Mucosa of stomach (tissue), 1 donor: Measurements from ENCODE around the gene CCL14.
"Not testable (repeated sequence)": the region's sequence is repeated elsewhere in the genome, so short reads cannot be mapped to it uniquely, and the experiment has no call there.

Experiments
- H3K27me3 ChIP-seq: one replicate; pipeline ENCODE4 v1.7.0; 2013; ENCODE audit warnings: mild to moderate bottlenecking, low read length; ENCODE audit not compliant: control insufficient read depth, insufficient read depth
- H3K36me3 ChIP-seq: one replicate; pipeline ENCODE4 v1.7.0; 2013; ENCODE audit warnings: low read length; ENCODE audit not compliant: control insufficient read depth, insufficient read depth
- H3K4me1 ChIP-seq: one replicate; pipeline ENCODE4 v1.7.0; 2013; ENCODE audit warnings: mild to moderate bottlenecking, low read length; ENCODE audit not compliant: control insufficient read depth, insufficient read depth
- H3K4me3 ChIP-seq: one replicate; pipeline ENCODE4 v1.7.0; 2013; ENCODE audit warnings: low read length
- H3K9ac ChIP-seq: one replicate; pipeline ENCODE4 v1.7.0; 2013; ENCODE audit warnings: mild to moderate bottlenecking, low read length, moderate library complexity
- H3K9me3 ChIP-seq: one replicate; pipeline ENCODE4 v1.7.0; 2013; ENCODE audit warnings: mild to moderate bottlenecking, low read length, moderate library complexity; ENCODE audit not compliant: control insufficient read depth
- donor health status: Pancreatic carcinoma.

Gene CCL14

DNA sequence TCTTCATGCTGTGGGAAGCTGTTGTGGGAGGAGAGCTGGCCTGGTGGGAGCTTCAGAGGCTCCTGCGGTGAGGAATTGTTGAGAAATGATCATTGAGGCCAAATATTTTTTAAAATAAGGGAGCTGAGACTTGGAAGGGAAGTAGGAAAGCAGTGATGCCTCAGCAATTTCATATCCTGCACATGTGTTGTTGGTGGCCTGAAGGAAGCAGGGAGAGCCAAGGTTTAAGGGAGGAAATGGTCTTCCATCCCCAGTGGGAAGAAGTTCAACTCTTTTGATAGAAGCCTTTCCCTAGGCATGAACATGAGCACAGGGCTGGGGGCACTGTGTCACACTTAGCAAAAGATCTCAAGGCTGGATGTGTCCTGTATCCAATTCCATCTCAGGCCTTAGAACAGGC, at the start of gene CCL14:
Gene CCL14 (minus strand): TSS at position 87 of the 400 bp plus-strand sequence. CDS start 80 bp downstream, at position 7.
- H3K4me3 ChIP-seq: no peak within 1 kb of the TSS

GRCh38 chr17:36036235-36036634, 49.7 kb upstream of the CCL14 start:
- no peak overlapping the region for H3K4me3 ChIP-seq
- H3K4me1 ChIP-seq: no peaks in the 10 kb centered on the region
- H3K36me3 ChIP-seq: no peaks in the 10 kb centered on the region
- no peaks in the 10 kb centered on the region for H3K27me3 ChIP-seq
- H3K9me3 ChIP-seq: no peaks in the 10 kb centered on the region
- no peak overlapping the region for H3K9ac ChIP-seq

More for the DNA sequence above, at the start of gene CCL14:
- no peaks in the 10 kb centered on the region for H3K36me3 ChIP-seq
- H3K27me3 ChIP-seq: no peaks in the 10 kb centered on the region
- H3K4me1 ChIP-seq: peaks cover 8% of the 10 kb centered on the region
- H3K9me3 ChIP-seq: no peaks in the 10 kb centered on the region
- H3K9ac ChIP-seq: no peak within 1 kb of the TSS

DNA sequence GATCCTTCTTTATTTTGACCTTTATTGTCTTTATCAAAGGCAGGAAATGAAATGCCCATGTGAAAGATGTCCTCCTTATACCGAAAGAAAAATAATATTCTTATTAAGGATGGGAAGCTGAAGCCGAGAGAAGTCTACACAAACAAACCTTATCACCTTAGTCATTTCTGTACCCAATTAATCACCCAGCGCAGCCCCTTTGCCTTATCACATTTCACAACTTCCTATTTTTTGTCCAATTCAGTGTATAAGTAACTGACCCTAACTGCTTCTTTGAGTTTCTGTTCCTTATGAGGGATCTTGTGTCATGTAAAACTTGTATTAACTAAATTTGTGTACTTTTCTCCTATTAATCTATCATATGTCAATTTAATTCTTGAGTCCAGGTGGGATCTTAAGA, 47.6 kb upstream of the CCL14 start:
- Histone ChIP-seq H3K9me3 (no peaks in the 10 kb centered on the region), H3K9ac (no peak overlapping the region), H3K36me3 (no peaks in the 10 kb centered on the region), H3K27me3 (no peaks in the 10 kb centered on the region), H3K4me1 (peaks cover 3% of the 10 kb centered on the region), H3K4me3 (no peak overlapping the region)

DNA sequence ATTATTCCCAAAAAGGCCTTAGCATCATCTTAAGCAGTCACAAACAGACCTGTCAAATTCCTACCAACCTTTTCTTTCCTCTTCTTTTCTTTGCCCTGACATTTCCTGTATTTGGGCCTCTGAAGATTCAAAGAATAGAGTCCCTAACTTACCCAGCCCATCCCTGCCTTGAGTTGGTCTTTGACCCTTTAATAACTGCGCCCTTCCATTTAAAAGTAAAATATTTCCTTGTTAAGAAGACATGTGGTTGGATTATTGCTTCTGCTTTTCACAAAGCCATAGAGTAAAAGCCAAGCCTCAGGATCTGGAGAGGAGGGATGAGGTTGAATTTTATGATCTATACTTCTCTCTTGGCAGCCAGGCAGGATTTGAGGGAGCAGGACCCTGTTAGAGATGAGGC, 44.4 kb upstream of the CCL14 start:
- H3K4me3 ChIP-seq: no peak overlapping the region
- no peak overlapping the region for H3K9ac ChIP-seq
- no peaks in the 10 kb centered on the region for H3K9me3 ChIP-seq
- no peaks in the 10 kb centered on the region for H3K27me3 ChIP-seq
- H3K4me1 ChIP-seq: peaks cover 3% of the 10 kb centered on the region
- no peaks in the 10 kb centered on the region for H3K36me3 ChIP-seq

DNA sequence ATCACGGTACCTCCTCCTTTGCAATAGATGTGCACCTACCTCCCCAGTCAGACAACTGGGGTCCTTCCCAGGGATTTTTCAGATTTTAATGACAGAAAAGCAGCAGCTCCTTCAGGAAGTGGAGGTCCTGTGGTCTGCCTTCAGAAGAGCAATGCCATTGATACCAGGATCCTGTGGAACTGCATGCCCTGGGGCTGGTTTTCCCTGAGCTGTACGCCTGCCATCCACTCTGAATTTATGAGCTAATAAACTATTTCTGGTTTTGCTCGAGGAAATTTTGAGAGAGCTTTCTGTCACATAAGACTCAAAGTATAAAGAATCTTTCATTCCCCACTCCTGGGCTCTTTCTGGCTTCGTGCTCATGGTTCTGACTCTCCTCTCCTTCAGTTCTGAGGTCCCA, 41.2 kb upstream of the CCL14 start:
- peaks cover 3% of the 10 kb centered on the region for H3K27me3 ChIP-seq
- no peak overlapping the region for H3K9ac ChIP-seq
- H3K4me1 ChIP-seq: peaks cover 19% of the 10 kb centered on the region
- no peaks in the 10 kb centered on the region for H3K36me3 ChIP-seq
- H3K9me3 ChIP-seq: no peaks in the 10 kb centered on the region
- no peak overlapping the region for H3K4me3 ChIP-seq

GRCh38 chr17:36024106-36024869, 37.8 kb upstream of the CCL14 start:
- no peaks in the 10 kb centered on the region for H3K36me3 ChIP-seq
- H3K9ac ChIP-seq: no peak overlapping the region
- H3K4me3 ChIP-seq: no peak overlapping the region
- H3K27me3 ChIP-seq: peaks cover 3% of the 10 kb centered on the region
- no peaks in the 10 kb centered on the region for H3K9me3 ChIP-seq
- peaks cover 17% of the 10 kb centered on the region for H3K4me1 ChIP-seq

- Histone ChIP-seq H3K4me1 (peaks cover 12% of the 10 kb centered on the region), H3K9me3 (no peaks in the 10 kb centered on the region), H3K4me3 (no peak overlapping the region), H3K36me3 (no peaks in the 10 kb centered on the region), H3K9ac (no peak overlapping the region), H3K27me3 (peaks cover 3% of the 10 kb centered on the region)
Measured at GRCh38 chr17:36019423-36019822, 32.9 kb upstream of the CCL14 start.

DNA sequence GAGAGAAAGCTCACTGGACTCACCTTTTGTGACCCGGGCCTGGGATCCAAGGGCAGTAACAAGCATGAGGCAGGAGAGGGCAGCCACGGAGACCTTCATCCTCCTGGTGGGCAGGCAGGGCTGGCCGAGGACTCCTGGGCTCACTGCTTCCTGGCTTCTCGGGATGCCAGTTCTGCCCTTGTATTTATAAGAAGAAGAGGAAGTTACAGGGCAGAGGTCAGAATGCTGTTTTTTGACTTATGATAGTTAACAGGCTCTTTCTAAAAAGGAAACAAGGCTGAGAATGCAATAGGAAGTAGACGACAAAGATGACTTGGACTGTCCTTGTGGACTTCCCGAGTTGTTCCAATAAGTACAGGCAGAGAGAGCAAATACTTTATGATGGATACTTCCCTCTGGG, 31.3 kb upstream of the CCL14 start, which contains the start of gene CCL23:
Gene CCL23 (minus strand): TSS at position 174 of the 400 bp plus-strand sequence. CDS start 75 bp downstream, at position 99.
- no peak within 1 kb of the TSS for H3K4me3 ChIP-seq
- no peaks in the 10 kb centered on the region for H3K9me3 ChIP-seq
- no peaks in the 10 kb centered on the region for H3K4me1 ChIP-seq
- no peak within 1 kb of the TSS for H3K9ac ChIP-seq
- H3K27me3 ChIP-seq: no peaks in the 10 kb centered on the region
- H3K36me3 ChIP-seq: no peaks in the 10 kb centered on the region

- Histone ChIP-seq H3K4me1 (no peaks in the 10 kb centered on the region), H3K9ac (no peak overlapping the region), H3K27me3 (no peaks in the 10 kb centered on the region), H3K4me3 (no peak overlapping the region), H3K9me3 (no peaks in the 10 kb centered on the region), H3K36me3 (no peaks in the 10 kb centered on the region)
Measured at GRCh38 chr17:36016555-36016954, 30.0 kb upstream of the CCL14 start.

DNA sequence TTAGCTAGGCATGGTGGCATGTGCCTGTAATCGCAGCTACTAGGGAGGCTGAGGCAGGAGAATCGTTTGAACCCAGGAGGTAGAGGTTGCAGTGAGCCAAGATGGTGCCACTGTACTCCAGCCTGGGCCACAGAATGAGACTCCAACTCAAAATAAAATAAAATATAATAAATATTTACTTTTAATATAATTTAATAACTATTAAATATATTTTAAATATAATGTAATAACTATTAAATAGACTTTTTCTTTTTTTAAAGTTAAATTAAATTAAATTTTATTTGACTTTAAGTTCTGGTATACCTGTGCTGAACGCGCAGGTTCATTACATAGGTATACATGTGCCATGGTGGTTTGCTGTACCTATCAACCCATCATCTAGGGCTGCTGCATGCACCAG, 29.4 kb upstream of the CCL14 start:
- H3K4me1 ChIP-seq, H3K36me3 ChIP-seq, H3K27me3 ChIP-seq, H3K4me3 ChIP-seq, H3K9me3 ChIP-seq, H3K9ac ChIP-seq: not testable (repeated sequence)

- no peaks in the 10 kb centered on the region for H3K36me3 ChIP-seq
- no peak overlapping the region for H3K4me3 ChIP-seq
- H3K27me3 ChIP-seq: no peaks in the 10 kb centered on the region
- no peak overlapping the region for H3K9ac ChIP-seq
- no peaks in the 10 kb centered on the region for H3K4me1 ChIP-seq
- H3K9me3 ChIP-seq: no peaks in the 10 kb centered on the region
Measured at GRCh38 chr17:36014946-36015345, 28.4 kb upstream of the CCL14 start.

DNA sequence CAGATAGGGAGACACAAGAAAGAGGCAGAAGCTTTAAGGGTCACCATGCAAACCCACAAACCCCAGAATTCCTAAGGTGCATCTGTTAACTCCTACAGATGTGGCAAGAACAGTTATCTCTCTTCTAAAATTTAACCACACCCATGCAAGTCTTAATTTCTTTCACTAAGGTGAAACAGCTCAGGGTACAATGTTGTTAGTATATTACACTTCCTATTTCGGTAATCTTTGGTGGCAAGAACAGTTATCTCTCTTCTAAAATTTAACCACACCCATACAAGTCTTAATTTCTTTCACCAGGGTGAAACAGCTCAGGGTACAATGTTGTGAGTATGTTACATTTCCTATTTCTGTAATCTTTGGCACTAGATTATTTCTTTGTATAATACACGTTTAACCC, 24.7 kb upstream of the CCL14 start:
- Histone ChIP-seq H3K27me3 (no peaks in the 10 kb centered on the region), H3K4me3 (no peak overlapping the region), H3K9me3 (no peaks in the 10 kb centered on the region), H3K4me1 (no peaks in the 10 kb centered on the region), H3K9ac (no peak overlapping the region), H3K36me3 (no peaks in the 10 kb centered on the region)
